K562 (cell line): ENCODE measurements around the gene HIPK2. TPM values are rescaled to one million over a fixed set of nuclear protein-coding genes. Genes with fewer than 3 reads are reported as not detected.

Experiments used
- ATAC-seq: fragments of 200-7000 bp; cut with Tn5 transposase; 3 replicates; pipeline ENCODE4 v1.9.1; 2020; ENCODE audit warnings: moderate library complexity
- BruUV-seq: library from RNA; stranded (reverse); fragments of 400-500 nt; replicated peaks from 2 replicates; lab custom pipeline; 2021; lab: Mats Ljungman, UMichigan
- CTCF ChIA-PET: fragments of 300-600 bp; formaldehyde crosslinking; extraction: SDS; loops from one replicate; lab custom pipeline; 2021; ENCODE audit warnings: low intra/inter-chr PET ratio; lab: Yijun Ruan, JAX
- POLR2A ChIA-PET: fragments of 300-600, 350-650 bp; sonication (Branson Sonifier 250); formaldehyde crosslinking; extraction: SDS; loops from one replicate; lab custom pipeline; 2021; ENCODE audit warnings: antibody characterized with exemption, inconsistent platforms; lab: Yijun Ruan, JAX
- DNase-seq, 4 experiments: peaks; one replicate each; pipeline versions ENCODE4 v3.0.0 to v3.0.0-alpha.2; 2011 to 2018; ENCODE audit warnings: low spot score in 3 of 4, mixed read lengths in 3 of 4; ENCODE audit errors: extremely low read depth in 1 of 4
- FAIRE-seq: peaks from 2 replicates; lab custom pipeline; 2011; peaks lifted over from hg19 to GRCh38; lab: Jason Lieb, UNC
- H2AFZ ChIP-seq: 2 replicates; pipeline ENCODE4 v1.6.0; 2011; ENCODE audit warnings: low read depth, low read length, control low read depth, inconsistent platforms
- H3K27ac ChIP-seq: fragments of 200-600 bp; 3 replicates; pipeline ENCODE4 v1.8.0; 2011; ENCODE audit warnings: low read depth, mild to moderate bottlenecking, control low read depth, inconsistent platforms, low read length, moderate library complexity, mixed read lengths; ENCODE audit errors: extremely low read depth
- H3K27me3 ChIP-seq, 2 experiments: fragments of 300-600 bp in 1 of 2; 2 replicates in 1 of 2; 3 replicates in 1 of 2; pipeline versions ENCODE4 v1.6.0 to v1.8.0; 2011; ENCODE audit warnings: inconsistent platforms in 2 of 2, low read length in 2 of 2, mild to moderate bottlenecking in 1 of 2, mixed read lengths in 1 of 2, moderate library complexity in 1 of 2; ENCODE audit not compliant: control insufficient read depth in 2 of 2, insufficient read depth in 2 of 2
- H3K36me3 ChIP-seq: fragments of 300-600 bp; 3 replicates; pipeline ENCODE4 v1.8.0; 2011; ENCODE audit warnings: mild to moderate bottlenecking, low read length, inconsistent platforms; ENCODE audit not compliant: control insufficient read depth, insufficient read depth
- H3K4me1 ChIP-seq, 2 experiments: fragments of 200-600 bp in 1 of 2; replicated peaks in 1 of 2; 2 replicates in 1 of 2; 3 replicates in 1 of 2; pipeline versions ENCODE4 v1.5.1 to v1.8.0; 2011; ENCODE audit warnings: inconsistent platforms in 2 of 2, low read length in 2 of 2, mild to moderate bottlenecking in 1 of 2, mixed read lengths in 1 of 2, moderate library complexity in 1 of 2; ENCODE audit not compliant: control insufficient read depth in 2 of 2, insufficient read depth in 2 of 2
- H3K4me2 ChIP-seq: 2 replicates; pipeline ENCODE4 v1.6.1; 2011; ENCODE audit warnings: low read length, control low read depth, inconsistent platforms, mixed read lengths; ENCODE audit not compliant: insufficient read depth
- H3K4me3 ChIP-seq: fragments of 200-600 bp; sonication (generic), shearing (Covaris generic); 2 replicates; pipeline ENCODE4 v1.5.1; 2016; ENCODE audit warnings: control low read depth, inconsistent platforms
- H3K79me2 ChIP-seq: fragments of 200-600 bp; 3 replicates; pipeline ENCODE4 v1.8.0; 2011; ENCODE audit warnings: low read length, inconsistent platforms; ENCODE audit not compliant: control insufficient read depth, insufficient read depth
- H3K9ac ChIP-seq, 2 experiments: 2 replicates each; pipeline versions ENCODE4 v1.6.0 to v1.6.1; 2011; ENCODE audit warnings: low read depth in 2 of 2, low read length in 2 of 2, control low read depth in 1 of 2, inconsistent platforms in 1 of 2, mild to moderate bottlenecking in 1 of 2, mixed read lengths in 1 of 2; ENCODE audit not compliant: insufficient read depth in 1 of 2
- H3K9me1 ChIP-seq: one replicate; pipeline ENCODE4 v1.6.0; 2011; ENCODE audit warnings: inconsistent platforms, mild to moderate bottlenecking, low read length, moderate library complexity; ENCODE audit not compliant: control insufficient read depth, insufficient read depth
- H3K9me3 ChIP-seq: replicated peaks from 2 replicates; pipeline ENCODE4 v1.5.1; 2011; ENCODE audit warnings: low read depth, low read length, inconsistent platforms; ENCODE audit not compliant: control insufficient read depth, insufficient read depth
- H4K20me1 ChIP-seq: replicated peaks from 2 replicates; pipeline ENCODE4 v1.6.1; 2011; ENCODE audit warnings: low read length, inconsistent platforms, mixed read lengths; ENCODE audit not compliant: control insufficient read depth, insufficient read depth
- CHD1 ChIP-seq: fragments of 200-600 bp; sonication (generic); IDR thresholded peaks from one replicate; pipeline ENCODE4 v1.6.1; 2012; ENCODE audit warnings: mild to moderate bottlenecking, moderate library complexity, low read length, inconsistent platforms
- KDM4B ChIP-seq, 2 experiments: fragments of 450-650 bp in 1 of 2; sonication (generic) in 1 of 2; IDR thresholded peaks; 2 replicates each; pipeline ENCODE4 v1.6.1; 2016 to 2017; ENCODE audit warnings: borderline replicate concordance in 2 of 2, antibody characterized with exemption in 1 of 2, low read depth in 1 of 2, mild to moderate bottlenecking in 1 of 2
- NCOA2 ChIP-seq, 2 experiments: fragments of 450-650 bp; IDR thresholded peaks; 2 replicates each; pipeline ENCODE4 v1.6.1; 2018; ENCODE audit warnings: mild to moderate bottlenecking in 2 of 2, moderate library complexity in 1 of 2; ENCODE audit not compliant: partially characterized antibody in 2 of 2
- SMARCA5 ChIP-seq: fragments of 450-650 bp; IDR thresholded peaks from 2 replicates; pipeline ENCODE4 v1.6.1; 2016
- SPI1 ChIP-seq: IDR thresholded peaks from 2 replicates; pipeline ENCODE4 v1.6.1; 2011; ENCODE audit warnings: low read depth, low read length, control low read depth, borderline replicate concordance
- ZNF175 ChIP-seq: fragments of 200-800 bp; sonication (Bioruptor generic); IDR thresholded peaks from 2 replicates; pipeline ENCODE4 v1.6.1; 2016; ENCODE audit warnings: low read depth, mild to moderate bottlenecking, missing genetic modification characterization, missing compliant biosample characterization
- ZNF717 ChIP-seq: fragments of 250-450 bp; sonication (Bioruptor Pico); IDR thresholded peaks from 2 replicates; pipeline ENCODE4 v1.5.0; 2021
- WGBS: fragments of 100-300 bp; shearing (Covaris generic); methylation state at CpG from one replicate; pipeline ENCODE4 v1.1.6; 2016; ENCODE audit warnings: low coverage, mixed read lengths; ENCODE audit not compliant: insufficient coverage; ENCODE audit errors: missing lambda C conversion rate; 5-methylcytosine and 5-hydroxymethylcytosine counted together
- in situ Hi-C: fragments of 300-500 bp; cut with MboI; formaldehyde crosslinking; loops from 4 replicates; pipeline ENCODE4 v1.15.0; 2018; ENCODE audit warnings: inconsistent platforms, mixed read lengths
- intact Hi-C: fragments of 100-400 bp; cut with micrococcal nuclease; formaldehyde crosslinking; loops from 2 replicates; pipeline ENCODE4 v1.14.2; 2022
- polyA plus RNA-seq, 8 experiments: library from polyadenylated mRNA; depleted of rRNA in 4 of 8; stranded (reverse) in 5 of 8; unstranded in 3 of 8; fragments of >200 nt; fragmentation: Nextera tagmentation in 2 of 8; fragmentation: Illumina TruSeq in 1 of 8; extraction: Ambion mirVana in 2 of 8; extraction: Trizol in 1 of 8; gene quantifications; 2 replicates each; pipeline versions ENCODE4 v1.2.1 to v1.2.3, GENCODE V29; 2011 to 2014; ENCODE audit warnings: inconsistent platforms in 1 of 8, missing spikeins in 1 of 8
- total RNA-seq, 7 experiments: library from RNA; depleted of rRNA in 6 of 7; stranded (reverse); fragments of >200 nt in 6 of 7; fragmentation: Illumina TruSeq in 2 of 7; extraction: Trizol in 2 of 7; gene quantifications; 2 replicates each; pipeline versions ENCODE4 v1.2.1 to v1.2.3, GENCODE V29; 2011 to 2021; ENCODE audit warnings: low replicate concordance in 1 of 7
- TF ChIP-seq, protein P1 (sequence below): fragments of 250-450 bp; sonication (Bioruptor Pico); IDR thresholded peaks from 2 replicates; pipeline ENCODE4 v1.5.0; 2021
- TF ChIP-seq, protein P2 (sequence below): fragments of 450-650 bp; IDR thresholded peaks from 2 replicates; pipeline ENCODE4 v1.6.1; 2017; ENCODE audit warnings: antibody characterized with exemption
- TF ChIP-seq, protein P3 (sequence below): fragments of 450-650 bp; IDR thresholded peaks from 2 replicates; pipeline ENCODE4 v1.6.1; 2018; ENCODE audit not compliant: partially characterized antibody

Gene HIPK2
- total and polyA plus RNA-seq, 9 of the 15 experiments (the other 6 are each of a cell fraction or from before 2014, with no cell fraction given), result 0.69 to 19.8 (median 5.1) TPM

DNA sequence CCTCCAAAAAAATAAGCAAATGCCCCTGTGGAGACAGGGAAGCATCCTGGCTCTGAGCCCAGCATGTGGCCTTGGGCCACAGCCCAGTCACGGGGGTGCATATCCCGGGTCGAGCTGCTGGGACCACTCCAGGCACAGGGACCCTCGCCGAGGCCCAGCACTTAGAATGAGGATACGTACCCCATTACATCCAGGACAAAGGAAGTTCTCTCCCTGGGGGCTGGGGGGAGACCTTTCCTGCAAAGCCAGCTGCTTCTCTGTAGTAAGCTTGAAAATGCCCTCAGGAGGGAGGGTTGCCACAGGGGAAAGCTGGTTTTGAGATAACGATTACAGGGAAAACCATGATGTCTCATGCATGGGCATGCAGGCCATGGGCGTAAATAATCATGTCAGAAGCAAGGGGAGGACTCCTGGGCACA is 75.5 kb downstream of the HIPK2 start:
- Histone ChIP-seq H3K27me3 (no peaks in the 10 kb centered on the region), H2AFZ (no peak overlapping the region), H3K36me3 (peaks cover 3% of the 10 kb centered on the region), H3K4me1 (peaks cover 5 to 6% of the 10 kb centered on the region in 2 experiments; a peak in 3 of 5 replicates), H3K4me2 (no peak overlapping the region), H3K79me2 (no peaks in the 10 kb centered on the region), H3K9me3 (no peaks in the 10 kb centered on the region), H4K20me1 (peaks cover 9% of the 10 kb centered on the region), H3K27ac (no peak overlapping the region), H3K9ac (no peak overlapping the region), H3K4me3 (no peak overlapping the region), H3K9me1 (peaks cover 6% of the 10 kb centered on the region)
- no peak for ATAC-seq
- BruUV-seq, result no TSS peak
- CTCF ChIA-PET, result no interaction called here
- intact Hi-C loops (no loop called here), in situ Hi-C loops (no loop called here)
- no peak for DNase-seq
- TF ChIP-seq CHD1 (no peak), KDM4B (IDR thresholded peaks at IDR 0.05; ENCODE audit: borderline replicate concordance in 2 of 2, low read depth in 1 of 2) (no peak), ZNF717 (no peak), SPI1 (no peak), SMARCA5 (no peak), ZNF175 (CRISPR knock-in tag) (no peak), NCOA2 (IDR thresholded peaks at IDR 0.05; ENCODE audit: partially characterized antibody in 2 of 2) (no peak)
- TF ChIP-seq, protein P1, sequence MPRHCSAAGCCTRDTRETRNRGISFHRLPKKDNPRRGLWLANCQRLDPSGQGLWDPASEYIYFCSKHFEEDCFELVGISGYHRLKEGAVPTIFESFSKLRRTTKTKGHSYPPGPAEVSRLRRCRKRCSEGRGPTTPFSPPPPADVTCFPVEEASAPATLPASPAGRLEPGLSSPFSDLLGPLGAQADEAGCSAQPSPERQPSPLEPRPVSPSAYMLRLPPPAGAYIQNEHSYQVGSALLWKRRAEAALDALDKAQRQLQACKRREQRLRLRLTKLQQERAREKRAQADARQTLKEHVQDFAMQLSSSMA (CRISPR knock-in tag), result no peak
- TF ChIP-seq, protein P2, sequence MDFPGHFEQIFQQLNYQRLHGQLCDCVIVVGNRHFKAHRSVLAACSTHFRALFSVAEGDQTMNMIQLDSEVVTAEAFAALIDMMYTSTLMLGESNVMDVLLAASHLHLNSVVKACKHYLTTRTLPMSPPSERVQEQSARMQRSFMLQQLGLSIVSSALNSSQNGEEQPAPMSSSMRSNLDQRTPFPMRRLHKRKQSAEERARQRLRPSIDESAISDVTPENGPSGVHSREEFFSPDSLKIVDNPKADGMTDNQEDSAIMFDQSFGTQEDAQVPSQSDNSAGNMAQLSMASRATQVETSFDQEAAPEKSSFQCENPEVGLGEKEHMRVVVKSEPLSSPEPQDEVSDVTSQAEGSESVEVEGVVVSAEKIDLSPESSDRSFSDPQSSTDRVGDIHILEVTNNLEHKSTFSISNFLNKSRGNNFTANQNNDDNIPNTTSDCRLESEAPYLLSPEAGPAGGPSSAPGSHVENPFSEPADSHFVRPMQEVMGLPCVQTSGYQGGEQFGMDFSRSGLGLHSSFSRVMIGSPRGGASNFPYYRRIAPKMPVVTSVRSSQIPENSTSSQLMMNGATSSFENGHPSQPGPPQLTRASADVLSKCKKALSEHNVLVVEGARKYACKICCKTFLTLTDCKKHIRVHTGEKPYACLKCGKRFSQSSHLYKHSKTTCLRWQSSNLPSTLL, result no peak
- TF ChIP-seq, protein P3, sequence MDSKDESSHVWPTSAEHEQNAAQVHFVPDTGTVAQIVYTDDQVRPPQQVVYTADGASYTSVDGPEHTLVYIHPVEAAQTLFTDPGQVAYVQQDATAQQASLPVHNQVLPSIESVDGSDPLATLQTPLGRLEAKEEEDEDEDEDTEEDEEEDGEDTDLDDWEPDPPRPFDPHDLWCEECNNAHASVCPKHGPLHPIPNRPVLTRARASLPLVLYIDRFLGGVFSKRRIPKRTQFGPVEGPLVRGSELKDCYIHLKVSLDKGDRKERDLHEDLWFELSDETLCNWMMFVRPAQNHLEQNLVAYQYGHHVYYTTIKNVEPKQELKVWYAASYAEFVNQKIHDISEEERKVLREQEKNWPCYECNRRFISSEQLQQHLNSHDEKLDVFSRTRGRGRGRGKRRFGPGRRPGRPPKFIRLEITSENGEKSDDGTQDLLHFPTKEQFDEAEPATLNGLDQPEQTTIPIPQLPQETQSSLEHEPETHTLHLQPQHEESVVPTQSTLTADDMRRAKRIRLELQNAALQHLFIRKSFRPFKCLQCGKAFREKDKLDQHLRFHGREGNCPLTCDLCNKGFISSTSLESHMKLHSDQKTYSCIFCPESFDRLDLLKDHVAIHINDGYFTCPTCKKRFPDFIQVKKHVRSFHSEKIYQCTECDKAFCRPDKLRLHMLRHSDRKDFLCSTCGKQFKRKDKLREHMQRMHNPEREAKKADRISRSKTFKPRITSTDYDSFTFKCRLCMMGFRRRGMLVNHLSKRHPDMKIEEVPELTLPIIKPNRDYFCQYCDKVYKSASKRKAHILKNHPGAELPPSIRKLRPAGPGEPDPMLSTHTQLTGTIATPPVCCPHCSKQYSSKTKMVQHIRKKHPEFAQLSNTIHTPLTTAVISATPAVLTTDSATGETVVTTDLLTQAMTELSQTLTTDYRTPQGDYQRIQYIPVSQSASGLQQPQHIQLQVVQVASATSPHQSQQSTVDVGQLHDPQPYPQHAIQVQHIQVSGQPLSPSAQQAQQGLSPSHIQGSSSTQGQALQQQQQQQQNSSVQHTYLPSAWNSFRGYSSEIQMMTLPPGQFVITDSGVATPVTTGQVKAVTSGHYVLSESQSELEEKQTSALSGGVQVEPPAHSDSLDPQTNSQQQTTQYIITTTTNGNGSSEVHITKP, result no peak
- POLR2A ChIA-PET, result interaction anchor here (0.7 to 1.3 kb wide), 5 partner anchors 13 to 1128 kb away, joined by 3 to 5 read pairs (median 3); no protein-coding TSS in a partner anchor
- 49% methylated on average over 8 of the region's 8 CpGs for WGBS
- no peak for FAIRE-seq
